ENCODE data around the gene DENND1A. TPM values are rescaled to one million over a fixed set of nuclear protein-coding genes. Genes with fewer than 3 reads are reported as not detected.

Gene DENND1A
- total and polyA plus RNA-seq, 4 donors = 7.9 to 22.0 (median 13.9) TPM

GRCh38 chr9:123745933-123746332 is 184.0 kb downstream of the DENND1A start:
- Histone ChIP-seq H3K9ac (ENCODE audit: low read depth in 1 of 2, low read length in 2 of 2) (no peak overlapping the region), H3K9me3 (ENCODE audit: control insufficient read depth in 4 of 4, low read length in 3 of 4) (no peaks in the 10 kb centered on the region), H3K36me3 (ENCODE audit: control insufficient read depth in 4 of 4, insufficient read depth in 3 of 4, low read depth in 1 of 4, low read length in 3 of 4) (no peaks in the 10 kb centered on the region), H3K27ac (ENCODE audit: low read depth in 1 of 2, low read length in 2 of 2) (no peak overlapping the region), H3K27me3 (ENCODE audit: control insufficient read depth in 4 of 4, insufficient read depth in 4 of 4, low read length in 3 of 4) (no peaks in the 10 kb centered on the region), H3K4me3 (ENCODE audit: low read depth in 1 of 3, low read length in 3 of 3) (no peak overlapping the region), H3K4me1 (ENCODE audit: control insufficient read depth in 4 of 4, insufficient read depth in 4 of 4, low read length in 3 of 4) (peaks cover 0 to 10% (median 8%) of the 10 kb centered on the region in 4 donors)
- TF ChIP-seq JUND (IDR thresholded peaks at IDR 0.05) (no peak), TAF1 (conservative IDR thresholded peaks at IDR 0.05) (no peak), FOXA1 (IDR thresholded peaks at IDR 0.05) (no peak), NR2F2 (IDR thresholded peaks at IDR 0.05) (no peak), FOXA2 (IDR thresholded peaks at IDR 0.05) (no peak), RXRA (IDR thresholded peaks at IDR 0.05) (no peak), HNF4G (IDR thresholded peaks at IDR 0.05) (no peak), GABPA (IDR thresholded peaks at IDR 0.05 in 1 of 2, conservative IDR thresholded peaks at IDR 0.05 in 1 of 2) (no peak), SP1 (IDR thresholded peaks at IDR 0.05) (no peak), HNF4A (conservative IDR thresholded peaks at IDR 0.05) (no peak), EGR1 (IDR thresholded peaks at IDR 0.05; ENCODE audit: low read depth in 2 of 2) (no peak)
- TF ChIP-seq, protein P1, sequence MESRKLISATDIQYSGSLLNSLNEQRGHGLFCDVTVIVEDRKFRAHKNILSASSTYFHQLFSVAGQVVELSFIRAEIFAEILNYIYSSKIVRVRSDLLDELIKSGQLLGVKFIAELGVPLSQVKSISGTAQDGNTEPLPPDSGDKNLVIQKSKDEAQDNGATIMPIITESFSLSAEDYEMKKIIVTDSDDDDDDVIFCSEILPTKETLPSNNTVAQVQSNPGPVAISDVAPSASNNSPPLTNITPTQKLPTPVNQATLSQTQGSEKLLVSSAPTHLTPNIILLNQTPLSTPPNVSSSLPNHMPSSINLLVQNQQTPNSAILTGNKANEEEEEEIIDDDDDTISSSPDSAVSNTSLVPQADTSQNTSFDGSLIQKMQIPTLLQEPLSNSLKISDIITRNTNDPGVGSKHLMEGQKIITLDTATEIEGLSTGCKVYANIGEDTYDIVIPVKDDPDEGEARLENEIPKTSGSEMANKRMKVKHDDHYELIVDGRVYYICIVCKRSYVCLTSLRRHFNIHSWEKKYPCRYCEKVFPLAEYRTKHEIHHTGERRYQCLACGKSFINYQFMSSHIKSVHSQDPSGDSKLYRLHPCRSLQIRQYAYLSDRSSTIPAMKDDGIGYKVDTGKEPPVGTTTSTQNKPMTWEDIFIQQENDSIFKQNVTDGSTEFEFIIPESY (IDR thresholded peaks at IDR 0.05) = no peak
- TF ChIP-seq, protein P2, sequence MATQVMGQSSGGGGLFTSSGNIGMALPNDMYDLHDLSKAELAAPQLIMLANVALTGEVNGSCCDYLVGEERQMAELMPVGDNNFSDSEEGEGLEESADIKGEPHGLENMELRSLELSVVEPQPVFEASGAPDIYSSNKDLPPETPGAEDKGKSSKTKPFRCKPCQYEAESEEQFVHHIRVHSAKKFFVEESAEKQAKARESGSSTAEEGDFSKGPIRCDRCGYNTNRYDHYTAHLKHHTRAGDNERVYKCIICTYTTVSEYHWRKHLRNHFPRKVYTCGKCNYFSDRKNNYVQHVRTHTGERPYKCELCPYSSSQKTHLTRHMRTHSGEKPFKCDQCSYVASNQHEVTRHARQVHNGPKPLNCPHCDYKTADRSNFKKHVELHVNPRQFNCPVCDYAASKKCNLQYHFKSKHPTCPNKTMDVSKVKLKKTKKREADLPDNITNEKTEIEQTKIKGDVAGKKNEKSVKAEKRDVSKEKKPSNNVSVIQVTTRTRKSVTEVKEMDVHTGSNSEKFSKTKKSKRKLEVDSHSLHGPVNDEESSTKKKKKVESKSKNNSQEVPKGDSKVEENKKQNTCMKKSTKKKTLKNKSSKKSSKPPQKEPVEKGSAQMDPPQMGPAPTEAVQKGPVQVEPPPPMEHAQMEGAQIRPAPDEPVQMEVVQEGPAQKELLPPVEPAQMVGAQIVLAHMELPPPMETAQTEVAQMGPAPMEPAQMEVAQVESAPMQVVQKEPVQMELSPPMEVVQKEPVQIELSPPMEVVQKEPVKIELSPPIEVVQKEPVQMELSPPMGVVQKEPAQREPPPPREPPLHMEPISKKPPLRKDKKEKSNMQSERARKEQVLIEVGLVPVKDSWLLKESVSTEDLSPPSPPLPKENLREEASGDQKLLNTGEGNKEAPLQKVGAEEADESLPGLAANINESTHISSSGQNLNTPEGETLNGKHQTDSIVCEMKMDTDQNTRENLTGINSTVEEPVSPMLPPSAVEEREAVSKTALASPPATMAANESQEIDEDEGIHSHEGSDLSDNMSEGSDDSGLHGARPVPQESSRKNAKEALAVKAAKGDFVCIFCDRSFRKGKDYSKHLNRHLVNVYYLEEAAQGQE (IDR thresholded peaks at IDR 0.05) = no peak
- TF ChIP-seq, protein P3, sequence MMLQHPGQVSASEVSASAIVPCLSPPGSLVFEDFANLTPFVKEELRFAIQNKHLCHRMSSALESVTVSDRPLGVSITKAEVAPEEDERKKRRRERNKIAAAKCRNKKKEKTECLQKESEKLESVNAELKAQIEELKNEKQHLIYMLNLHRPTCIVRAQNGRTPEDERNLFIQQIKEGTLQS (IDR thresholded peaks at IDR 0.05) = no peak
- WGBS = 94% methylated on average over 1 of the region's 1 CpG
- DNase-seq (ENCODE audit: low spot score) = no peak

DNA sequence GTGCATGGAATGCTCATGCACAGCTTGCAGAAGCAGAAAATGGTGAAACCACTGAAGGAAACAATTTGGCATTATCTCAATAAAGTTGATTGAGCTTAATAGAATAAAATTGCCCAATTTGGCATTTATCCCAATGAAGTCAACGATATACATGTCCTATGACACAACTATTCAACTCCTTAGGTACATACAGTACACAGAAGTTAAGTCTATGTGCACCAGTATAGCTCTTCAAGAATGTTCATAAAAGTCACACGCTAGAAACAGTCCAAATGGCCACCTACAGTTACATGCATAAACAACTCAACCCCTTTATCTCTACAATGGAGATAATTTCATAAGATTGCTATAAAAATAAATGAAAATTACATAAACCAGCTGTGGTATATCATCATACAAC is 184.5 kb downstream of the DENND1A start:
- H3K9me3 ChIP-seq (ENCODE audit: control insufficient read depth in 4 of 4, low read length in 3 of 4) = no peaks in the 10 kb centered on the region
- no peak for DNase-seq (ENCODE audit: low spot score)
- TF ChIP-seq FOXA1 (IDR thresholded peaks at IDR 0.05) (no peak), GABPA (IDR thresholded peaks at IDR 0.05 in 1 of 2, conservative IDR thresholded peaks at IDR 0.05 in 1 of 2) (no peak), TAF1 (conservative IDR thresholded peaks at IDR 0.05) (no peak), JUND (IDR thresholded peaks at IDR 0.05) (no peak), RAD21 (IDR thresholded peaks at IDR 0.05) (no peak), HNF4G (IDR thresholded peaks at IDR 0.05) (no peak), EGR1 (IDR thresholded peaks at IDR 0.05; ENCODE audit: low read depth in 2 of 2) (no peak), FOXA2 (IDR thresholded peaks at IDR 0.05) (no peak)
- TF ChIP-seq, protein P3 (IDR thresholded peaks at IDR 0.05) = no peak
- TF ChIP-seq, protein P2 (IDR thresholded peaks at IDR 0.05) = no peak
- H3K27ac ChIP-seq (ENCODE audit: low read depth in 1 of 2, low read length in 2 of 2) = no peak overlapping the region
- peaks cover 0 to 10% (median 8%) of the 10 kb centered on the region in 4 donors for H3K4me1 ChIP-seq (ENCODE audit: control insufficient read depth in 4 of 4, insufficient read depth in 4 of 4, low read length in 3 of 4)
- H3K4me3 ChIP-seq (ENCODE audit: low read depth in 1 of 3, low read length in 3 of 3) = no peak overlapping the region
- H3K9ac ChIP-seq (ENCODE audit: low read depth in 1 of 2, low read length in 2 of 2) = no peak overlapping the region
- 81% methylated on average over 2 of the region's 2 CpGs for WGBS
- no peaks in the 10 kb centered on the region for H3K27me3 ChIP-seq (ENCODE audit: control insufficient read depth in 4 of 4, insufficient read depth in 4 of 4, low read length in 3 of 4)
- H3K36me3 ChIP-seq (ENCODE audit: control insufficient read depth in 4 of 4, insufficient read depth in 3 of 4, low read depth in 1 of 4, low read length in 3 of 4) = no peaks in the 10 kb centered on the region
